DOHH2 (cell line): Measurements from ENCODE around the gene GARIN1A.
"Not testable (repeated sequence)": the region's sequence is repeated elsewhere in the genome, so short reads cannot be mapped to it uniquely, and the experiment has no call there.

Experiments
- CTCF ChIP-seq: fragments of 200-600 bp; sonication (generic); IDR thresholded peaks from one replicate; pipeline ENCODE4 v1.5.1; 2014; ENCODE audit warnings: antibody characterized with exemption, mild to moderate bottlenecking, low read depth, low read length; ENCODE audit not compliant: poor library complexity, severe bottlenecking
- EZH2phosphoT487 ChIP-seq: fragments of 200-600 bp; sonication (generic); IDR thresholded peaks from 2 replicates; pipeline ENCODE4 v1.6.1; 2017; ENCODE audit warnings: borderline replicate concordance, mild to moderate bottlenecking, antibody characterized with exemption, low read length, moderate library complexity, mixed read lengths

GRCh38 chr7:128658428-128658827 lies 13.7 kb upstream of the GARIN1A start:
- not testable (repeated sequence) for TF ChIP-seq CTCF, EZH2phosphoT487
